Naive thymus-derived CD8-positive, alpha-beta T cell (primary cell): ENCODE results near the gene PARN. TPM values are rescaled to one million over a fixed set of nuclear protein-coding genes. Genes with fewer than 3 reads are reported as not detected.
A peak's percentile ranks its signal among the peaks of the same experiment; 100 is the strongest.
"Not testable (repeated sequence)": the region's sequence is repeated elsewhere in the genome, so short reads cannot be mapped to it uniquely, and the experiment has no call there.

ENCODE experiments used
- ATAC-seq, 2 donors: fragments of 150-1000 bp; cut with Tn5 transposase in 1 of 2; sonication (Bioruptor Pico), chemical (Tn5 transposase) in 1 of 2; 1 replicate in 1 of 2; 2 replicates in 1 of 2; pipeline ENCODE4 v1.10.0; 2021; ENCODE audit warnings: mild to moderate bottlenecking in 2 of 2, moderate library complexity in 2 of 2
- POLR2A ChIA-PET: fragments of 350-600 bp; sonication (Branson Sonifier 250); formaldehyde crosslinking; loops from one replicate; lab custom pipeline; 2021; ENCODE audit warnings: antibody characterized with exemption; lab: Charles Lee
- DNase-seq, 10 donors: peaks; one replicate each; pipeline versions ENCODE4 v3.0.0 to v3.0.0-alpha.2; 2020 to 2022
- H3K27ac Mint-ChIP-seq, 10 donors: one replicate each; pipeline ENCODE4 v1.8.0; 2020 to 2022; ENCODE audit warnings: mild to moderate bottlenecking in 10 of 10, mixed read lengths in 10 of 10, moderate library complexity in 4 of 10, inconsistent platforms in 1 of 10
- H3K27me3 Mint-ChIP-seq, 5 donors: one replicate each; pipeline ENCODE4 v1.8.0; 2021 to 2022; ENCODE audit warnings: mixed read lengths in 5 of 5
- H3K36me3 Mint-ChIP-seq, 3 donors: one replicate each; pipeline ENCODE4 v1.8.0; 2020 to 2022; ENCODE audit warnings: mixed read lengths in 3 of 3, mild to moderate bottlenecking in 2 of 3, inconsistent platforms in 1 of 3
- H3K4me1 Mint-ChIP-seq, 4 donors: one replicate each; pipeline ENCODE4 v1.8.0; 2021 to 2022; ENCODE audit warnings: mixed read lengths in 4 of 4
- H3K4me3 Mint-ChIP-seq, 10 donors: one replicate each; pipeline ENCODE4 v1.8.0; 2020 to 2022; ENCODE audit warnings: mild to moderate bottlenecking in 10 of 10, mixed read lengths in 10 of 10, moderate library complexity in 6 of 10, inconsistent platforms in 1 of 10
- H3K9me3 Mint-ChIP-seq, 9 donors: one replicate each; pipeline ENCODE4 v1.8.0; 2020 to 2022; ENCODE audit warnings: mixed read lengths in 9 of 9, mild to moderate bottlenecking in 3 of 9, inconsistent platforms in 1 of 9, moderate library complexity in 1 of 9
- polyA plus RNA-seq, 3 donors: library from polyadenylated mRNA; unstranded; fragments of 300-500 nt; fragmentation: Illumina TruSeq; gene quantifications; one replicate each; pipeline ENCODE4 v1.2.3, GENCODE V29; 2021
- total RNA-seq, 8 experiments: library from RNA in 2 of 8; stranded (reverse) in 2 of 8; gene quantifications; one replicate each; pipeline ENCODE4 v1.2.3 and lab custom pipeline; 2021 to 2026

The PARN gene
- total and polyA plus RNA-seq, 5 experiments from 2014 or later: 40.8 to 50.8 (median 47.9) TPM

DNA sequence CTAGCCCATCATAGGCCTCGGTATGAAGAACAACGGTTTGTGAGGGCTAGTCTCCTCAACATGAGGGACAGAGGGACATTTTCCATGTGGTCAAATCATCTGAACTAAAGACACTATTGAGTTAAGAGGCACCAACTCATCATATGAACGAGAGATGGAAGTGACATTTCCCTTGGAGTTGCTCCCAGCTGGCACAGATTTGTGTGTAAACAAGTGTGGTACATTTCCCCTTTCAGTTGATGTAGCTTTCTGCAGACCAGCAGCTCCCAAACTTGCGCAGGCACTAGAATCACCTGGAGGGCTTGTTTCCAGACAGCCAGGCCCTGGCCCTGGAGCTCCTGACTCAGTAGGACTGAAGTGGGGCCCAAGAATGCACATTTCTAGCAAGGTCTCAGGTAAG lies 205.5 kb downstream of the PARN start:
- POLR2A ChIA-PET: no interaction called here
- H3K4me1 Mint-ChIP-seq: peaks cover 0 to 2% (median 0%) of the 10 kb centered on the region in 4 donors
- H3K9me3 Mint-ChIP-seq: peaks cover 0 to 1% (median 0%) of the 10 kb centered on the region in 9 donors
- peaks cover 0 to 9% (median 3%) of the 10 kb centered on the region in 3 donors for H3K36me3 Mint-ChIP-seq
- no peak overlapping the region for H3K27ac Mint-ChIP-seq
- H3K4me3 Mint-ChIP-seq: no peak overlapping the region
- ATAC-seq: no peak
- H3K27me3 Mint-ChIP-seq: no peaks in the 10 kb centered on the region
- no peak for DNase-seq

DNA sequence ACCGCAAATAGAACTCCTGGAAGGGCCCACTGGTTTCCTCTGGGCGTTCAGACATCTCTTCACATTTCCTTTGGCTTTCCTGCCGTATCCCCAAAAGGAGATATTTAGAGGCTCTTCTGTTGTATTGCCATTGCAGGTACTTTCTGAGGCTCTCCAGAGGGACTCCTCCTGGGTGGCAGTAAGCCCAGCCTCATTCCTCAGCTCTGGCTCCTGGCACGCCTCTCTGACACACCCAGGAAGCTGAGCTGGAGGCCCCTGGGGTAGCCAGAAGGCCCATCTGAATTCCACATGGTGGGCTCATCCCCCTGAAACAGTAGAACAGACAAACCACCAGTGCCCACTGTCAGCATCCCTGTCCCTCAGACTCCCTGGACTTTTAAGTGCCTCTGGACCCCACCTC lies 206.7 kb downstream of the PARN start:
- peaks cover 0 to 1% (median 0%) of the 10 kb centered on the region in 9 donors for H3K9me3 Mint-ChIP-seq
- peaks cover 0 to 2% (median 0%) of the 10 kb centered on the region in 4 donors for H3K4me1 Mint-ChIP-seq
- DNase-seq (no peak), ATAC-seq (no peak)
- POLR2A ChIA-PET: no interaction called here
- peak overlapping the region in 1 of 10 donors; percentile 32 for H3K27ac Mint-ChIP-seq
- H3K27me3 Mint-ChIP-seq: no peaks in the 10 kb centered on the region
- H3K4me3 Mint-ChIP-seq: no peak overlapping the region
- H3K36me3 Mint-ChIP-seq: peaks cover 0 to 9% (median 3%) of the 10 kb centered on the region in 3 donors

DNA sequence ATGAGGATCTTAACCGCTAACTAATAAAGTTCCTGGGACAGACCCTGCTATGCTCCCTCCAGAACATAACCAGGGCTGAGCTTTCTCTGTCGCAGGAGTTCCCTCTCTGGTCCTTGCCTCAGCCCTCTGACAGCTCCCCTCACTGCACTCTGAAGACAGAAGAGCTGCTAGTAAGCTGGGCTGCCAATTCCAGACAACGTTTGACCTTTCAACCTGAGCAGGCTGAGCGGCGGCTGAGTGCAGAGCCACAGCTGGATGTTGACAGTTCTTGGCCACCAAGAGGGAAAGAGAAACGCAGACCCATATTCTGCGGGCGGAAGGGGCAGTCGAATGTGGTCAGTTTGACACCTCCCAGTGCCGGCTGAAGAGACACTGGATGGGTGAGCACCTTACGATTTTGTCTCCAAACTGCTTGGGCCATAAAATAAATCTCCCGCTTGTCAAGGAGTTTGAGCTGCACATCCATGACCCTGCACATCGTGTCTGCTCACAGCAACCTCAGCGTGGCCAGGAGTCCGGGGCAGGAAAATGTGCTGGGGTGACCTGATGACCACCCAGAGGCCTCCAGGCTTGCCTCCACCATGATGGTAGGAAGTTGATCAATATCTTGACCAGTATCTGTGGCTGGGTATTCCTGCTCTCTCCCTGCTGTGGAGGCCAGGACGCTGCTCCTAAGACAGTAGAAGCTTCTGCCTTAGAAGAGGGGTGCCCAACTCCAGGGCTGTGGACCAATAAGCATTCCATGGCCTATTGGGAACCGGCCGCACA lies 209.2 kb downstream of the PARN start:
- POLR2A ChIA-PET: no interaction called here
- ATAC-seq (no peak), DNase-seq (no peak)
- Mint-ChIP-seq H3K36me3 (peaks cover 0 to 4% (median 3%) of the 10 kb centered on the region in 3 donors), H3K4me3 (no peak overlapping the region), H3K4me1 (peaks cover 0 to 2% (median 0%) of the 10 kb centered on the region in 4 donors), H3K9me3 (peaks cover 0 to 4% (median 0%) of the 10 kb centered on the region in 9 donors), H3K27ac (no peak overlapping the region), H3K27me3 (no peaks in the 10 kb centered on the region)

GRCh38 chr16:14420243-14420642 lies 209.8 kb downstream of the PARN start:
- H3K4me3 Mint-ChIP-seq: peak overlapping the region in 1 of 10 donors; percentile 10
- DNase-seq, H3K36me3 Mint-ChIP-seq, H3K27me3 Mint-ChIP-seq, H3K9me3 Mint-ChIP-seq, ATAC-seq, POLR2A ChIA-PET, H3K4me1 Mint-ChIP-seq: not testable (repeated sequence)
- peak overlapping the region in 2 of 10 donors; percentile 15 to 77 for H3K27ac Mint-ChIP-seq

- peak overlapping the region in 2 of 10 donors; percentile 15 to 77 for H3K27ac Mint-ChIP-seq
Observed at GRCh38 chr16:14419817-14420216, 210.2 kb downstream of the PARN start.

GRCh38 chr16:14418795-14419225 lies 211.2 kb downstream of the PARN start:
- Mint-ChIP-seq H3K9me3 (peaks cover 0 to 4% (median 0%) of the 10 kb centered on the region in 9 donors), H3K27ac (peak overlapping the region in 1 of 10 donors; percentile 27)

More at GRCh38 chr16:14419817-14420216, 210.2 kb downstream of the PARN start:
- H3K4me3 Mint-ChIP-seq: no peak overlapping the region
- ATAC-seq: no peak
- peaks cover 0 to 4% (median 0%) of the 10 kb centered on the region in 9 donors for H3K9me3 Mint-ChIP-seq
- no peaks in the 10 kb centered on the region for H3K27me3 Mint-ChIP-seq
- H3K36me3 Mint-ChIP-seq: peaks cover 0 to 4% (median 3%) of the 10 kb centered on the region in 3 donors
- peaks cover 0 to 2% (median 0%) of the 10 kb centered on the region in 4 donors for H3K4me1 Mint-ChIP-seq
- POLR2A ChIA-PET: no interaction called here
- no peak for DNase-seq

GRCh38 chr16:14416184-14416583 lies 213.9 kb downstream of the PARN start:
- peak overlapping the region in 1 of 10 donors; percentile 52 for H3K27ac Mint-ChIP-seq
- peaks cover 0 to 4% (median 0%) of the 10 kb centered on the region in 3 donors for H3K36me3 Mint-ChIP-seq
- no peaks in the 10 kb centered on the region for H3K4me1 Mint-ChIP-seq
- ATAC-seq (no peak), DNase-seq (no peak)
- H3K9me3 Mint-ChIP-seq: peaks cover 0 to 4% (median 0%) of the 10 kb centered on the region in 9 donors
- H3K4me3 Mint-ChIP-seq: no peak overlapping the region
- POLR2A ChIA-PET: no interaction called here
- no peaks in the 10 kb centered on the region for H3K27me3 Mint-ChIP-seq

More at GRCh38 chr16:14418795-14419225, 211.2 kb downstream of the PARN start:
- Mint-ChIP-seq H3K27me3 (no peaks in the 10 kb centered on the region), H3K4me1 (peaks cover 0 to 2% (median 0%) of the 10 kb centered on the region in 4 donors), H3K4me3 (no peak overlapping the region), H3K36me3 (peaks cover 0 to 4% (median 3%) of the 10 kb centered on the region in 3 donors)
- ATAC-seq (no peak), DNase-seq (no peak)
- POLR2A ChIA-PET: interaction anchor here (0.8 kb wide), 1 partner anchor 496 kb away, joined by 3 read pairs; no protein-coding TSS in a partner anchor

- Mint-ChIP-seq H3K4me1 (no peaks in the 10 kb centered on the region), H3K27ac (no peak overlapping the region), H3K9me3 (peaks cover 0 to 4% (median 0%) of the 10 kb centered on the region in 9 donors), H3K36me3 (peaks cover 0 to 4% (median 0%) of the 10 kb centered on the region in 3 donors), H3K4me3 (no peak overlapping the region), H3K27me3 (no peaks in the 10 kb centered on the region)
- DNase-seq (no peak), ATAC-seq (no peak)
- POLR2A ChIA-PET: no interaction called here
Observed at GRCh38 chr16:14415291-14415690, 214.8 kb downstream of the PARN start.

- H3K27ac Mint-ChIP-seq: no peak overlapping the region
- POLR2A ChIA-PET: no interaction called here
Observed at GRCh38 chr16:14409563-14409962, 220.5 kb downstream of the PARN start.

DNA sequence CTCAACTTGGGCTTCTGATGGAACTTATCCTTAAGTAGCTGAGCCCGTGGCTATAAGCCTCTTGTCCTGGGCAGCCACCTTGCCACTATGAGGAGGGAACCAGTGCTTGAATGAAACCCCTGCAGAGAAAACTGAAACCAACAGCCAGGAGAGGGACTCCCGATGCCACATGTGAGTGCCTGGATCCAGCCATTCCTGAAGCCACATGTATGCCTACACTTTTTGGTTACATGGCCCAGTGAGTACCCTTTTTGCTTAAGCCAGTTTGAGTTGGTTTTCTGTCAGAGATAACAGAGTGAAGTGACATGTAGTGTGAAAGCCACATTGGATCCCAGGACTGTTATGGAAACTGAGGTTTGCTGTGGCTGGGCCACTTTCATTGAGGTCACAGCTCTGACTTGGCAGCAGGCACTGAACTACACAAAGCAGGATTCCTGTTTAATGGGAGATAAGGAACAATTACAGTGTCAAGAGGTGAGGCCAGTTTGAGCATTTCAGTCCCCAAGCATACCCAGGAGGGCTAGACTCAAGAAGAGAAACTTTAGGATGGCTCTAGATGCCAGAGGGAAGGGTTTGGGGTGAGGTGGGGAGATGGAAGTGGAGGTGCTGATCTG lies 222.2 kb downstream of the PARN start:
- no peaks in the 10 kb centered on the region for H3K36me3 Mint-ChIP-seq
- DNase-seq: no peak
- peaks cover 0 to 6% (median 3%) of the 10 kb centered on the region in 4 donors for H3K4me1 Mint-ChIP-seq
- ATAC-seq: no peak
- H3K9me3 Mint-ChIP-seq: no peaks in the 10 kb centered on the region
- H3K27ac Mint-ChIP-seq: peak overlapping the region in 2 of 10 donors; percentile 19 to 56
- H3K27me3 Mint-ChIP-seq: no peaks in the 10 kb centered on the region
- no peak overlapping the region for H3K4me3 Mint-ChIP-seq
- POLR2A ChIA-PET: no interaction called here

More at GRCh38 chr16:14409563-14409962, 220.5 kb downstream of the PARN start:
- DNase-seq (no peak), ATAC-seq (no peak)
- no peaks in the 10 kb centered on the region for H3K27me3 Mint-ChIP-seq
- H3K4me1 Mint-ChIP-seq: peaks cover 0 to 6% (median 3%) of the 10 kb centered on the region in 4 donors
- no peaks in the 10 kb centered on the region for H3K9me3 Mint-ChIP-seq
- no peak overlapping the region for H3K4me3 Mint-ChIP-seq
- H3K36me3 Mint-ChIP-seq: no peaks in the 10 kb centered on the region

DNA sequence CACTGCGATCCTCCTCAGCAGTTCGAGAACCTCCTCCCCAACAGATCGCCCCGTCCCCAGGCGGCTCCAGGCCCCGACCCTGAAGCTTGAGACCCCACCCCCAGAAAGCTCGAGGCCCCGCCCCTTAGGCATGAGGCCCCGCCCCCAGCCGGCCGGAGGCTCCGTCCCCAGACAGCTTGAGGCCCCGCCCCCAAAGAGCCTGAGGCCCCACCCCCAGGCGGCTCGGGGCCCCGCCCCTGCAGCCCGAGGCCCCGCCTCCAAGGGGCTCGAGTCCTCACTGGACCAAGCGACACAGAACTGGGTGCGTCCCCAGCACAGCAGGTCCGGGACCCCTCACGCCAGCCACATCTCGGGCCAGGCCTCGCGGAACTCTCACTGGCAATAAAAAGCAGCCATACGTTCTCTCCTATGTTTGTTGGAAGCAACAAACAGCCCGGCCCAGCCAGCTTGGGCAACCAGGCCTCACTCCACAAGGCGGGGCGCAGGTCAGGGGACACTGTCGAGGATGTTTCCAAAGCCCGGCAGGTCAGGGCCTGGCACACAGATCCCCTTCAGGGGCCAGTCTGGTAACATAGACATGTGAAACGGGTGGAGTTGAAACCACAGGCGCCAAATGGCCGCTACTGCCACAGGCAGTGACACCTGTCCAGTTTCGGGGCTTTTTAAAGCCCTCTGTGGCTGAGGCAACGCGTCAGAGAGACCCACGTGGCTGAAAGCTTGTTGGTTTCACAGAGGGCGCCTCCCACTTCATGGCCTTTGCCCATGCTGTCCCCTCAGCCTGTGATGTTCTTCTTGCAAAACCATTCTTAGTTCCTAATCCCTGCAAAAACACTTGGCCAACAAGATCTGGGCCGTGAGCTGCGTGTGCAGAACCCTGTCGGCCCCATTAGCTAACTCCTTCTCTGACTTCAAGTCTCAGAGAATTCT lies 224.2 kb downstream of the PARN start:
- no peaks in the 10 kb centered on the region for H3K36me3 Mint-ChIP-seq
- DNase-seq: peak in 4 of 10 donors; percentile 9 to 20 (median 12)
- no peaks in the 10 kb centered on the region for H3K9me3 Mint-ChIP-seq
- H3K4me3 Mint-ChIP-seq: no peak overlapping the region
- ATAC-seq: peak in 1 of 2 donors; percentile 16
- H3K4me1 Mint-ChIP-seq: peaks cover 0 to 6% (median 3%) of the 10 kb centered on the region in 4 donors
- peak overlapping the region in 2 of 10 donors; percentile 34 to 65 for H3K27ac Mint-ChIP-seq
- H3K27me3 Mint-ChIP-seq: no peaks in the 10 kb centered on the region
- POLR2A ChIA-PET: no interaction called here

GRCh38 chr16:14403001-14403389 lies 227.1 kb downstream of the PARN start:
- H3K4me1 Mint-ChIP-seq, ATAC-seq, H3K27me3 Mint-ChIP-seq, DNase-seq, H3K36me3 Mint-ChIP-seq, H3K9me3 Mint-ChIP-seq, POLR2A ChIA-PET, H3K4me3 Mint-ChIP-seq, H3K27ac Mint-ChIP-seq: not testable (repeated sequence)
